ENCODE data around the gene ELANE. TPM values are rescaled to one million over a fixed set of nuclear protein-coding genes. Genes with fewer than 3 reads are reported as not detected.
A peak's percentile ranks its signal among the peaks of the same experiment; 100 is the strongest.
"Not testable (repeated sequence)": the region's sequence is repeated elsewhere in the genome, so short reads cannot be mapped to it uniquely, and the experiment has no call there.

ELANE gene
- total RNA-seq, 4 donors from 2014 or later = 0.51 to 1.9 TPM; not detected in 2

GRCh38 chr19:844546-844971 lies 7.5 kb upstream of the ELANE start:
- DNase-seq (ENCODE audit: low spot score in 2 of 2) = no peak
- TF ChIP-seq POLR2A (IDR thresholded peaks at IDR 0.05) = no peak
- TF ChIP-seq, protein P1, sequence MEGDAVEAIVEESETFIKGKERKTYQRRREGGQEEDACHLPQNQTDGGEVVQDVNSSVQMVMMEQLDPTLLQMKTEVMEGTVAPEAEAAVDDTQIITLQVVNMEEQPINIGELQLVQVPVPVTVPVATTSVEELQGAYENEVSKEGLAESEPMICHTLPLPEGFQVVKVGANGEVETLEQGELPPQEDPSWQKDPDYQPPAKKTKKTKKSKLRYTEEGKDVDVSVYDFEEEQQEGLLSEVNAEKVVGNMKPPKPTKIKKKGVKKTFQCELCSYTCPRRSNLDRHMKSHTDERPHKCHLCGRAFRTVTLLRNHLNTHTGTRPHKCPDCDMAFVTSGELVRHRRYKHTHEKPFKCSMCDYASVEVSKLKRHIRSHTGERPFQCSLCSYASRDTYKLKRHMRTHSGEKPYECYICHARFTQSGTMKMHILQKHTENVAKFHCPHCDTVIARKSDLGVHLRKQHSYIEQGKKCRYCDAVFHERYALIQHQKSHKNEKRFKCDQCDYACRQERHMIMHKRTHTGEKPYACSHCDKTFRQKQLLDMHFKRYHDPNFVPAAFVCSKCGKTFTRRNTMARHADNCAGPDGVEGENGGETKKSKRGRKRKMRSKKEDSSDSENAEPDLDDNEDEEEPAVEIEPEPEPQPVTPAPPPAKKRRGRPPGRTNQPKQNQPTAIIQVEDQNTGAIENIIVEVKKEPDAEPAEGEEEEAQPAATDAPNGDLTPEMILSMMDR (IDR thresholded peaks at IDR 0.05) = no peak
- no peak overlapping the region for H3K4me3 ChIP-seq (ENCODE audit: low read depth, poor library complexity, severe bottlenecking)
- WGBS, 2 donors = 9 to 32% methylated on average over 8 to 10 of the region's 11 CpGs
- intact Hi-C loops (cut with DNase I; ENCODE audit: low total_unique reads) = loop anchor here (10.0 kb wide), 1 partner anchor 80 kb away; no protein-coding TSS in a partner anchor

GRCh38 chr19:845707-846521 lies 6.2 kb upstream of the ELANE start:
- WGBS, 2 donors = 62 to 68% methylated on average over 28 to 35 of the region's 37 CpGs
- no peak for DNase-seq (ENCODE audit: low spot score in 2 of 2)
- no peak for TF ChIP-seq POLR2A (IDR thresholded peaks at IDR 0.05)
- TF ChIP-seq, protein P1 (IDR thresholded peaks at IDR 0.05) = no peak
- intact Hi-C loops (cut with DNase I; ENCODE audit: low total_unique reads) = loop anchor here (10.0 kb wide), 1 partner anchor 81 kb away; no protein-coding TSS in a partner anchor
- H3K4me3 ChIP-seq (ENCODE audit: low read depth, poor library complexity, severe bottlenecking) = no peak overlapping the region

DNA sequence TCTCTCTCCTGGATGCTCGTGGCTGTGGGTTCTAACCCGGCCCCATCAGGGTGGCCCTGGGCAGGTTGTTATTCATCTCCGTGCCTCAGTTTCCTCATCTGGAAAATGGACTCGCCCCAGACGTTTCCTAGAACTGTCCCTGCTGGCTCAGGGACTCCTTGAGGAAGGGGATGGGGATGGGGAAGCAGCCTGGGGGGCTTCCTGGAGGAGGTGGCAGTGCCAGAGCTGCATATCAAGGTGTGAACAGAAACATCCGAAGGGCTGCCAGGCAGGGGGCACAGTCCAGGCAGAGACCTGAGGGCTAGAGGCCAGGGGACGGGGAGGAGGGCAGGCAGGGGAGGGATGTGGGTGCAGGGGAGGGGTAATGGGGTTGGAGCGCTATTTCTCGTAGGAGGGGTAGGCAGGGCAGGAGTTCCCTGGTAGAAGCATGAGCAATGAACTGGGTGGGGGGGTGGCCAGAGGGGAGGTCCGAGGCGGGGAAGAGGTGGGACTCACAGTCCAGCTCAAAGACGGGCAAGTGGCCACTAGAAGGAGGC lies 3.6 kb upstream of the ELANE start:
- no peak overlapping the region for H3K4me3 ChIP-seq (ENCODE audit: low read depth, poor library complexity, severe bottlenecking)
- 34 to 41% methylated on average over 12 of the region's 12 CpGs for WGBS, 2 donors
- no peak for DNase-seq (ENCODE audit: low spot score in 2 of 2)
- TF ChIP-seq POLR2A (IDR thresholded peaks at IDR 0.05) = no peak
- TF ChIP-seq, protein P1 (IDR thresholded peaks at IDR 0.05) = no peak
- intact Hi-C loops (cut with DNase I; ENCODE audit: low total_unique reads) = loop anchor here (10.0 kb wide), 1 partner anchor 84 kb away; no protein-coding TSS in a partner anchor

DNA sequence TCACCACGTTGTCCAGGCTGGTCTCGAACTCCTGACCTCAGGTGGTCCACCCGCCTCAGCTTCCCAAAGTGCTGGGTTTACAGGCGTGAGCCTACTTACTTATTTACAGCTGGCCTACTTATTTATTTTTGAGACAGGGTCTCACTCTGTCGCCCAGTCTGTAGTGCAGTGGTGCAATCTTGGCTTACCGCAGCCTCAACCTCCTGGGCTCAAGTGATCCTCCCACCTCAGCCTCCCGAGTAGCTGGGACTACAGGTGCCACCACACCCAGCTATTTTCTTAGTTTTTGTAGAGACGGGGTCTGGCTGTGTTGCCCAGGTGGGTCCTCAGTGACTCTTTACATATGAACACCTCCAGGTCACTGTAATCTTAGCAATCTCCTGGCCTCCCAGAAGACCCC lies 2.9 kb upstream of the ELANE start:
- not testable (repeated sequence) for DNase-seq (ENCODE audit: low spot score in 2 of 2); H3K4me3 ChIP-seq (ENCODE audit: low read depth, poor library complexity, severe bottlenecking)
- intact Hi-C loops (cut with DNase I; ENCODE audit: low total_unique reads) = loop anchor here (10.0 kb wide), 1 partner anchor 84 kb away; no protein-coding TSS in a partner anchor
- 82 to 85% methylated on average over 8 of the region's 8 CpGs for WGBS, 2 donors

DNA sequence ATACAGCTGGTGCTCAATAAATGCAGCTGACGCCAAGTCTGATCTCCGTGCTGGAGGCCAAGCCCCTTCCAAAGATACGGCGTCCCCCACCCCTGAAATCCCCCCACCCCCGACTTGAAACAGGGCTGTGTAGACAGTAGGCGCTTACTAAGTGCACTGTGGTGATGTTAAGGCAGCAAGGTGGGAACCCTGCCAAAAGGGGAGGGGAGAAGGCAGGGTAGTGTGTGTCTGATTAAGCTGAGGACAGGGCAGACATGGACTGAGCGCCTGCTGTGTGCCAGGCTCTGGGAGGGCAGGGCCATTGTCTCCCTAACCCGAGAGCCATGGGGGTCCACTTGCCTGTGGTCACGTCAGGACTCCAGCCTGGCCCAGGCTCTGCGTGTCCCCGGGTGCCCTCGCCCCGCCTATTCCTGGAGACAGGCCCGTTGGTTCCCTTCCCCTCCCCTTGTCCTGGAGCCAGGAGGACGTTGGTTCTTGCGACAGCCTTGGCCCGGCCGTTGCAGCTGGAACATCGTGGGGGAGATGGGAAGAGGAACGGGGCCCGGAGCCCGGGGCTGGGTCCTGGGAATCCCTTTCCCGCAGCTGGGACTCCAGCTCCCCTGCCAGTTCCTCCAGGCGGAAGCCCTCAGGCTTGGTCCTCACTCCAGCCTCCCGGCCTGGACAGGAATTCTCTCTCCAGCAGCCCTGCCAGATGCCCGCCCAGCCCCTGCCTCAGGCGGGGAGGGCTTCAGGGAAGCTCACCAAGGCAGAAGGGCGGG lies 1.7 kb upstream of the ELANE start:
- intact Hi-C loops (cut with DNase I; ENCODE audit: low total_unique reads) = loop anchor here (10.0 kb wide), 1 partner anchor 134 kb away; the partner anchor contains the start of gene WDR18
- WGBS, 2 donors = 17 to 49% methylated on average over 11 to 28 of the region's 28 CpGs
- H3K4me3 ChIP-seq (ENCODE audit: low read depth, poor library complexity, severe bottlenecking) = no peak overlapping the region

More for the DNA sequence above, 1.7 kb upstream of the ELANE start:
- DNase-seq (ENCODE audit: low spot score in 2 of 2) = peak; percentile 86 to 98
- no peak for TF ChIP-seq POLR2A (IDR thresholded peaks at IDR 0.05)
- TF ChIP-seq, protein P1 (IDR thresholded peaks at IDR 0.05) = no peak
